HG02610 (cell line): Measurements from ENCODE around the gene ATXN1.

ENCODE experiments used
- ATAC-seq: cut with Tn5 transposase; IDR thresholded peaks from one replicate; pipeline ENCODE4 v1.9.1; 2021; ENCODE audit warnings: mild to moderate bottlenecking, moderate library complexity; ENCODE audit not compliant: unreplicated experiment

The ATXN1 gene

GRCh38 chr6:16683641-16684194, 77.5 kb downstream of the ATXN1 start:
- no peak for ATAC-seq

GRCh38 chr6:16681260-16681873, 79.9 kb downstream of the ATXN1 start:
- no peak for ATAC-seq

GRCh38 chr6:16679050-16679449, 82.2 kb downstream of the ATXN1 start:
- no peak for ATAC-seq

- ATAC-seq: no peak
Measured at GRCh38 chr6:16677458-16677857, 83.8 kb downstream of the ATXN1 start.

GRCh38 chr6:16676978-16677377, 84.3 kb downstream of the ATXN1 start:
- ATAC-seq: no peak

- ATAC-seq: no peak
Measured at GRCh38 chr6:16676376-16676775, 84.9 kb downstream of the ATXN1 start.

- no peak for ATAC-seq
Measured at GRCh38 chr6:16674801-16675392, 86.4 kb downstream of the ATXN1 start.

GRCh38 chr6:16673011-16673797, 88.1 kb downstream of the ATXN1 start:
- ATAC-seq: no peak

- no peak for ATAC-seq
Measured at GRCh38 chr6:16671302-16672289, 89.7 kb downstream of the ATXN1 start.

GRCh38 chr6:16670617-16671051, 90.6 kb downstream of the ATXN1 start:
- peak; percentile 80 for ATAC-seq

- peak; percentile 62 for ATAC-seq
Measured at GRCh38 chr6:16670183-16670582, 91.1 kb downstream of the ATXN1 start.

GRCh38 chr6:16669227-16669626, 92.0 kb downstream of the ATXN1 start:
- no peak for ATAC-seq

GRCh38 chr6:16667509-16667908, 93.8 kb downstream of the ATXN1 start:
- ATAC-seq: no peak

GRCh38 chr6:16665992-16666391, 95.3 kb downstream of the ATXN1 start:
- no peak for ATAC-seq

- no peak for ATAC-seq
Measured at GRCh38 chr6:16665182-16665581, 96.1 kb downstream of the ATXN1 start.

GRCh38 chr6:16663901-16664300, 97.4 kb downstream of the ATXN1 start:
- no peak for ATAC-seq

- no peak for ATAC-seq
Measured at GRCh38 chr6:16660157-16660497, 101.1 kb downstream of the ATXN1 start.

GRCh38 chr6:16659466-16660156, 101.6 kb downstream of the ATXN1 start:
- ATAC-seq: no peak

GRCh38 chr6:16658348-16659034, 102.8 kb downstream of the ATXN1 start:
- ATAC-seq: no peak

- peak; percentile 79 for ATAC-seq
Measured at GRCh38 chr6:16657768-16658167, 103.5 kb downstream of the ATXN1 start.
